ENCODE data around the gene KCNQ1. TPM values are rescaled to one million over a fixed set of nuclear protein-coding genes. Genes with fewer than 3 reads are reported as not detected.

The KCNQ1 gene
- total RNA-seq, 2 experiments from 2014 or later, result 10.7 to 10.8 TPM

DNA sequence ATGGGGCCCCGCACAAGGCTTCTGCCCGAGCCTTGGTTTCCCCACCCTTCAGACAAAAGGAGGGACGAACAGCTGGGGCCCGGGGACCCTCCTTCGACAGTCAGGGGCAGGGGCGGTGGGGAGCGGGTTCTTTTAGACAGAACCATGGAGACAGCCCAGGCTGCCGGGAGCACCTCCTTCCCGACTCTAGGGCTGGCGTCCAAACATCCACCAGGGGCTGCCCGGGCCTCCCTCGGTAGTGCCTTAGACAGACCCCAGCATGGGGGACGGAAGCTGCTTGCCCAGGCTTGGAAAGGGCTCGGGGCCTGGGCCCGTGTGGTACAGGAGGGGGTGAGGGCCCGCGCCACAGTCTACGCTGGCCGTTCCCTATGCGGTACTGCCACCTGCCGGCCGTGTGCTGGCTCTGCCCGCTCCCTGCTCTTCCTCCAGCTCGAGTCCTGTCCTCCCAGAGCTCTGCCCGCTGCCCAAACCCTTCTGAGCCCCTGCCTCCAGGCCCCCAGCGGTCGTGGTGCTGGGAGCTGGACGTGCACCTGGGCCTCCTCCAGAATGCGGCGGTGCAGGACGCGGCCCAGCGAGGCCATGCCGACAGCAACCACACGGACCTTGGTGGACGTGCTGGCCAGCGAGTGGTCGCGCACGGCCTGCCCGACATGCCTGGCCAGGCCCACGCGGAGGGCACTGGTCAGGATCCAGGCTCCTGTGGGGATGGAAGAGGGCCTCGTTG is 24.1 kb upstream of the KCNQ1 start:
- POLR2A ChIA-PET, result interaction anchor here (1.0 to 1.2 kb wide), 2 partner anchors 116 to 118 kb away, joined by 4 read pairs; no protein-coding TSS in a partner anchor
- H3K4me1 Mint-ChIP-seq (ENCODE audit: low read depth), result peaks cover 2% of the 10 kb centered on the region
- H3K4me3 Mint-ChIP-seq, result no peak overlapping the region
- CTCF ChIA-PET, result interaction anchor here (0.5 to 9.1 kb wide), 48 partner anchors 9 to 924 kb away, joined by 3 to 340 read pairs (median 5); partner anchors contain the start of genes C11orf21, CD81, KCNQ1 and TSPAN32
- no peak overlapping the region for H3K27ac Mint-ChIP-seq
- intact Hi-C loops (cut with micrococcal nuclease), result loop anchor here (1.0 to 2.0 kb wide), 4 partner anchors 20 to 254 kb away; partner anchors contain the start of gene TSSC4
- H3K36me3 Mint-ChIP-seq, result no peaks in the 10 kb centered on the region
- no peaks in the 10 kb centered on the region for H3K27me3 Mint-ChIP-seq
- peak; percentile 79 for DNase-seq
- no peaks in the 10 kb centered on the region for H3K9me3 Mint-ChIP-seq

DNA sequence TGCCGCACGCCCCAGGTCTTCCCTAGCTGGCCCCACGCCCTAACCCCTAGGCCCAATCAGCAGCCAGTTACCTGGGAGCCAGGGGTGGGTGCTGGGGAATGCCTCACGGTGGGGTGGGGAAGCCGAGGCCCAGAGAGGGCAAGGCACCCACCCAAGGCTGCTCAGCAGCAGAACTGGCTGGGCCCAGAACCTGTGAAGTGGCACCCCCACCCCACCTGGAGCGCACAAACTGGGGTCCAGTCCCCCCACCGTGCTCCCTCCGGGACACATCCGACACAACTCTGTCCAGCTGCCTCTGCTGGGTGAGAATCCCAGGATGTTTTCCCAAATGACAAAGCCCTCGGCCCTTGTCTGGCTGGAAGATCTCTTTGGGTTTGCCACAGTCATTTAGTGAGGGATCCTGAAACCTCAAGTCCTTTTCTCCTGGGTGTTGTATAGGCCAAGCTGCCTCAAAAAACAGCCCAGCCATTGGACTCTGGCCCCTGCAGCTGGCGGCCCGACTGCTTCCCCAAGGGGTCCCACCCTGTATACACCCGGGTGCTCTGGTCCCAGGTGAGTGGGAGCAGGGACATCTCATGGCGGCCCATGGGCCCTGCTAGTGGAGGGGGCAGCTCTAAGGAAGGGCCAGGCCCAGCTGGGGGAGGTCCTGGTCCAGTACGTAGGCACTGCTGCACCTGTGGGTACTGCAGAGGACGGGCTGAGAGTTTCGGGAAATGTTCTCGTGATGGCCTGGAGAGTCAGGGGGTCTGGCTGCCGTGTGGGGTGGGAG is 23.4 kb upstream of the KCNQ1 start:
- ChIA-PET POLR2A (interaction anchor here (1.0 to 1.2 kb wide), 2 partner anchors 117 to 118 kb away, joined by 4 read pairs; no protein-coding TSS in a partner anchor), CTCF (interaction anchor here (0.5 to 9.1 kb wide), 44 partner anchors 10 to 923 kb away, joined by 3 to 340 read pairs (median 5); partner anchors contain the start of genes C11orf21, CD81, KCNQ1 and TSPAN32)
- no peaks in the 10 kb centered on the region for H3K27me3 Mint-ChIP-seq
- no peak overlapping the region for H3K27ac Mint-ChIP-seq
- DNase-seq, result no peak
- no peak overlapping the region for H3K4me3 Mint-ChIP-seq
- intact Hi-C loops (cut with micrococcal nuclease), result loop anchor here (2.0 kb wide), 2 partner anchors 21 to 235 kb away; partner anchors contain the start of gene TSSC4
- no peaks in the 10 kb centered on the region for H3K36me3 Mint-ChIP-seq
- peaks cover 2% of the 10 kb centered on the region for H3K4me1 Mint-ChIP-seq (ENCODE audit: low read depth)
- H3K9me3 Mint-ChIP-seq, result no peaks in the 10 kb centered on the region

DNA sequence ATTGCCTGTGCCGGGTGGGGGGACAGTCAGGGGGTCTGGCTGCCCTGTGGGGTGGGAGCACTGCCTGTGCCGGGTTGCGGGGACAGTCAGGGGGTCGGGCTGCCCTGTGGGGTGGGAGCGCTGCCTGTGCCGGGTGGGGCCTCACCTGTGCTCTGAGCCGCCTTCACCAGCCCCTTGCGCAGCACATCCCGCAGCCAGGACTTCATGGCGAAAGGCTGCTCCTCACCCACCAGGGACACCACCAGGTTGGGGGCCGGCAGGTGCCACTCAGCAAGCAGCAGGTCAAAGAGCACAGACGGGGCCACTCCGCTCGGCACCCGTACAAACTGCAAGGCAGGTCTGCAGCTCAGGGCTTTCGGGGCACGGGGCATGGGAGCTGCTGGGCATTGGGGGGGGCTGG is 22.8 kb upstream of the KCNQ1 start:
- ChIA-PET POLR2A (no interaction called here), CTCF (interaction anchor here (1.0 to 9.1 kb wide), 8 partner anchors 19 to 256 kb away, joined by 3 to 340 read pairs (median 34); partner anchors contain the start of genes C11orf21, TSPAN32 and TSSC4)
- intact Hi-C loops (cut with micrococcal nuclease), result loop anchor here (2.0 kb wide), 2 partner anchors 21 to 235 kb away; partner anchors contain the start of gene TSSC4
- DNase-seq, result no peak
- H3K27ac Mint-ChIP-seq, result no peak overlapping the region
- H3K4me1 Mint-ChIP-seq (ENCODE audit: low read depth), result peaks cover 2% of the 10 kb centered on the region
- no peaks in the 10 kb centered on the region for H3K9me3 Mint-ChIP-seq
- no peak overlapping the region for H3K4me3 Mint-ChIP-seq
- H3K27me3 Mint-ChIP-seq, result no peaks in the 10 kb centered on the region
- no peaks in the 10 kb centered on the region for H3K36me3 Mint-ChIP-seq

DNA sequence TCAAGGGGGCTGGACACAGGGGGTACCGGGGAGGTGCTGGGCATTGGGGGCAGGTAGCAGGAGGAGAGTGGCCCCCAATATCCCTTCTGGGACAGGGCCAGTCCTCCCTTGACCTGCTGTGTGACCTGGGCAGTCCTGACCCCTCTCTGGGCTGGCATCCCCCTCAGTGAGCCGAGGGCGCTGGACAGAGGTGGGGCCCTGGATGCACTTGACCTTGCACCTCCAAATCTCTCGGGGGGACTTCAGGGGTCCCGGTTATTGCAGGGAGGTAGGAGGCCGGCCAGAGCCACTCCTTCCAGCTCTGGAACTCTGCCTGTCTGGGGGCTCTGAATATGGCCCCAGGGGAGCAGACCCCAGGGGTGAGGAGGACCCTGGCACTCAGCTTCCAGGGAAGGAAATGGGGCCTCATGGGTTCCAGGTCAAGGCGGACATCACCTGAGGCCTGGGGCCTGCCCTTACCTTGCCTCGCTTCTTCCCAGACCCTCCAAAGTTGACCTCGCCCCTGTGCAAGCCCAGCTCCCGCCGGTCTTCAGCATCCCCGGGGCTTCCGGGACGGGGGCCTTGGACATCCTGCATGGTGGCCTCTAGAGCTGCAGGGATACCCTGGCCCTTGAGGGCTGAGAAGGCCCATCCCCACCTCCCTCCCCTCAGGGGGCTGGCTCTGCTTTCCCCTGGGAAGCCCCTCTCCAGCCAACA is 22.2 kb upstream of the KCNQ1 start:
- Mint-ChIP-seq H3K27ac (no peak overlapping the region), H3K36me3 (no peaks in the 10 kb centered on the region), H3K27me3 (no peaks in the 10 kb centered on the region), H3K4me1 (ENCODE audit: low read depth) (peaks cover 2% of the 10 kb centered on the region), H3K9me3 (no peaks in the 10 kb centered on the region), H3K4me3 (no peak overlapping the region)
- intact Hi-C loops (cut with micrococcal nuclease), result no loop called here
- ChIA-PET POLR2A (no interaction called here), CTCF (interaction anchor here (0.6 to 9.1 kb wide), 7 partner anchors 97 to 256 kb away, joined by 3 to 340 read pairs (median 3); partner anchors contain the start of genes C11orf21 and TSPAN32)
- DNase-seq, result no peak

DNA sequence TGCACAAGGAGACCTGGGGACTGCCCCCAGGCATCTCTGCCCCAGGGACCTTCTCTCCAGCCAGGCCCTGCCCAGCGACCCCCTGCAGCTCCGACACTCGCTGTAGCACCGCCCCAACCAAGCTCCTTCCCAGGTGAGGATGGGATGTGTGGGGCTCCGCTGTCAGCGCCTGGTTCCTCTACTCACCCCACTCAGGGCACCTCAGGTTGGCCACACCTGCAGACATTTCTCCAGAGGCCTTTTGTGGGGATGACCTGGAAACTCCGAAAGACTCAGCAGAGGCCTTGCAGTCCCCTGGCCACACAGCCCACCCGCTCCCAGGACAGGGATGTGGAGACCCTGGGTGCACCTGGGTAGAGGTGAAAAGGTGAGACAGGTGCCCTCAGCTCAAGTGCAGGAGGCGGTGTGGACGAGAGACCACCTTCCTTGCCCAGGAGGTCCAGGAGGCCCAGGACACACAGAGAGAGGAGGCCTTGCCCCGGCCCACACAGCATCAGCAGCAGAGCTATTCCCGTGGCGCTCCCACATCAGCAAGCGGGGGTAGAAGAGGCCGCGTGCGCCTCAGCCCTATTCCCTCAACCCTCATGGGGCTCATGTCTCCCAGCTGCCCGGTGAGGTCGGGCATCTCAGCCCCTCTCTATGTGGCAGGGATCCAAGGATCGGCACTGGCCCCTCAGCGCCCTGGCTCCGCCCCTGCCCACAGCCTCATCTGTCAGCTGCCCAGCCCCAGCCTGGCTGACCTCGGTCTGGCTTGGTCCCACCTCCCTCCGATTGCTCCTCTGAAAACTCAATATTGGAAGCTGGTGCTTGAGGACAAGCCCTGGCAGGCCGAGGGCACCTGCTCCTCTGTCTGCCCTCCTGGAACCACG is 21.4 kb upstream of the KCNQ1 start:
- DNase-seq, result no peak
- POLR2A ChIA-PET, result no interaction called here
- Mint-ChIP-seq H3K4me3 (no peak overlapping the region), H3K9me3 (no peaks in the 10 kb centered on the region), H3K36me3 (no peaks in the 10 kb centered on the region), H3K4me1 (ENCODE audit: low read depth) (peaks cover 2% of the 10 kb centered on the region), H3K27ac (no peak overlapping the region), H3K27me3 (no peaks in the 10 kb centered on the region)
- CTCF ChIA-PET, result interaction anchor here (0.6 to 9.1 kb wide), 6 partner anchors 96 to 257 kb away, joined by 3 to 340 read pairs (median 22); partner anchors contain the start of genes C11orf21 and TSPAN32
- intact Hi-C loops (cut with micrococcal nuclease), result no loop called here

DNA sequence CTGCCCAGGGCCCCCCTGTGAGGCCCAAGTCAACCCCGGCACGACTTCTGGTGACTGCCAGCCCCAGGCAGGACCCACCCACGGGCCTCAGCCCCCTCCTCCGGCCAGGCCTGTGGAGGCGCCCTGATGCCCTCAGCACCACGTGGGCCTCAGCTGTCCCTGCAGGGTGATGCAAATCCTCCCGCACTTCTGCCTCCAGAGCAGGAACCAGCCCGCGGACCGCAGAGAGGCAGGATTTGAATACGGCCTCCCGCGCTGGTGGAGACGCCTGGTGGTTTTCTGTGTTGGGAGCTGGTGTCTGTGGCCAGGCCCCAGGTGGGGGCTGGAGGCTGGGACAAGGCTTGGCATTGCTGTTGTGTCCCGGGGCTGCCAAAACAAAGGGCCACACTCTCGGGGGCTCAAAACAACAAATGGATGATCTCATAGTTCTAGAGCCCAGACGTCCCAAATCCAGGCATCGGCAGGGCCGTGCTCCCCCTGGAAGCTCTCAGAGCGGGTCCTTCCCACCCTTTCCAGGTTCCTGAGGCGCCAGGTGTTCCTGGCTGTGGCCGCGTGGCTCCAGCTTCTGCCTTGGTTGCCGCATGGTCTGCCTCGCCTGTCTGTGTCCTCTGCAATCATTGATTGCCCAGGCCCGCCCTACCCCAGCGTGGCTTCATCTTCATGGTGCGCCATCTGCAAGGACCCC is 19.9 kb upstream of the KCNQ1 start:
- no peaks in the 10 kb centered on the region for H3K9me3 Mint-ChIP-seq
- intact Hi-C loops (cut with micrococcal nuclease), result no loop called here
- ChIA-PET POLR2A (no interaction called here), CTCF (interaction anchor here (1.2 to 7.3 kb wide), 2 partner anchors 108 to 120 kb away, joined by 3 to 121 read pairs; no protein-coding TSS in a partner anchor)
- H3K36me3 Mint-ChIP-seq, result no peaks in the 10 kb centered on the region
- DNase-seq, result no peak
- H3K4me3 Mint-ChIP-seq, result no peak overlapping the region
- H3K27ac Mint-ChIP-seq, result no peak overlapping the region
- no peaks in the 10 kb centered on the region for H3K27me3 Mint-ChIP-seq
- H3K4me1 Mint-ChIP-seq (ENCODE audit: low read depth), result no peaks in the 10 kb centered on the region

DNA sequence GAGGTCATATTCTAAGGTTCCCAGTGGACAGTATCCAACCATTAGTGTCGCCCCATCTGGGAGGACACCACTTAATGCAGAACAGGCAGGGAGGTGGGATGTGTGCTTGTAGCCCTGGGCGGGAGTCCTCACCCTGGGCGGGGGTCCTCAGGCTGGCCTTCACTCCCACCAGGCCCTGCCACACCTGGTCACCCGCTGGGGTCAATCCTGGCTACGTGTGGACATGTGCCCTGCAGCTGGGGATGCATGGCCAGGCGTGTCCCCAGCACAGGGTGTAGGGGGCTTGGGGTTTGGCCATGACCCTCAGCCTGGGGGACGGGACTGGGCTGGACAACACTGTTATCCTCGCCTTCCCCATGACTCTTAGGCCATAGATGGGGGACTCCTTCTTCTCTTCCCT is 19.3 kb upstream of the KCNQ1 start:
- H3K9me3 Mint-ChIP-seq, result no peaks in the 10 kb centered on the region
- no peak for DNase-seq
- CTCF ChIA-PET, result interaction anchor here (0.7 to 7.3 kb wide), 3 partner anchors 26 to 121 kb away, joined by 3 to 121 read pairs (median 3); partner anchors contain the start of gene TSSC4
- H3K27me3 Mint-ChIP-seq, result no peaks in the 10 kb centered on the region
- intact Hi-C loops (cut with micrococcal nuclease), result no loop called here
- no peaks in the 10 kb centered on the region for H3K4me1 Mint-ChIP-seq (ENCODE audit: low read depth)
- H3K4me3 Mint-ChIP-seq, result no peak overlapping the region
- no peak overlapping the region for H3K27ac Mint-ChIP-seq
- H3K36me3 Mint-ChIP-seq, result no peaks in the 10 kb centered on the region
- POLR2A ChIA-PET, result no interaction called here

DNA sequence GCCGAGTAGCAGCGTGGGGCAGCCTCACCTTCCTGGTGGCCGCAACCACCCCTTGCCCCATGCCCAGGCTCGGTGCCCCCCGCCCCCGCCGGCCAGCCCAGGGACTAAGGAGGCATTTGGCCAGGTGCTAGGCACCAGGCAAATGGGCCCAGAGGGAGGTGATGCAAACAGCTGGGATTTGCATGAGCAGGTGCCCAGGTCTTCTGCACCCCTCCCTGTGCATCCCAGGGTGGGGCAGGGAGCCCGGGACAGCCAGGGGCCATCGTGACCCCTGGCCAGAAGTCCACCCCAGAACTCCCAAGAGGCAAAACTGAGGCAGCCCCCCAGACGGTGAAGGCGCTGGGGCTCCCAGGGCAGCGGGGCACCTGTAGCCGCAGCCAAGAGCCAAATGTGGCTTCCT is 18.6 kb upstream of the KCNQ1 start:
- Mint-ChIP-seq H3K4me1 (ENCODE audit: low read depth) (no peaks in the 10 kb centered on the region), H3K27me3 (no peaks in the 10 kb centered on the region), H3K36me3 (no peaks in the 10 kb centered on the region), H3K27ac (no peak overlapping the region), H3K4me3 (no peak overlapping the region), H3K9me3 (peaks cover 2% of the 10 kb centered on the region)
- POLR2A ChIA-PET, result no interaction called here
- no peak for DNase-seq
- intact Hi-C loops (cut with micrococcal nuclease), result no loop called here
- CTCF ChIA-PET, result interaction anchor here (0.7 to 7.3 kb wide), 2 partner anchors 26 to 107 kb away, joined by 3 to 121 read pairs; partner anchors contain the start of gene TSSC4

DNA sequence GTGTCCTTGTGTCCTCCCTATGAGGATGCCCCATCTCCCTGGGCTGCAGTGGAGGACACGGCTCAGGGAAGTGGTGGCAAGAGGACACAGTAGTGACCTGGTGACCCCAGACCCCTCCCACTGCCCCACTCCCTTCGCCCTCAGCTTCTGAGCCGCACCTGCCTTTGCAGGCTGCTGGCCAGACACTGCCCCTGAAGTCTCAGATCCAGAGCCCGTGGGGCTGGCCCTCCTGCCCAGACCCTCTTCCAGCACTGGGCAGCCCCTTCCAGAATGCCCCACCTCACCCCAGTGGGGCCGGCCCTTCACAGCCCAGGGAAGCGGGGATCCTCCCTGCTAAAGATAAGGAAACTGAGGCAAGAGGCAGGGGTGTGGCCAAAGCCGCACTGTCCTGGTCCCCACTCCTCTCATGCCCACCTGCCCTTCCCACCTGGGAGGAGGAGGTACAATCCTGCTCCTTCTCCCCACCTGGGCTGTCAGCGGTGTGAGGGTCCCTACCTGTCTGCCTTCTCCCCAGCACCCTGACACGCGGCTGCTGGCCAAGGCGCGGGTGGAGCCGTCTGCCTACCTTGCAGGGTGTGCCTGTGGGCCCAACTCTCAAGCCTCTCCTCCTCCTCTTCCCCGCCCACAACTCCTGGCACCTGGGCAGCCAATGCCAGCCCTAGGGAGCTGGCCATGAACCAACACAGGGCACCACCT is 17.8 kb upstream of the KCNQ1 start:
- H3K4me1 Mint-ChIP-seq (ENCODE audit: low read depth), result no peaks in the 10 kb centered on the region
- CTCF ChIA-PET, result interaction anchor here (0.8 to 7.3 kb wide), 8 partner anchors 25 to 465 kb away, joined by 3 to 121 read pairs (median 4); partner anchors contain the start of gene TSSC4
- H3K4me3 Mint-ChIP-seq, result no peak overlapping the region
- no peaks in the 10 kb centered on the region for H3K36me3 Mint-ChIP-seq
- H3K27ac Mint-ChIP-seq, result no peak overlapping the region
- peaks cover 2% of the 10 kb centered on the region for H3K9me3 Mint-ChIP-seq
- no peaks in the 10 kb centered on the region for H3K27me3 Mint-ChIP-seq
- POLR2A ChIA-PET, result interaction anchor here (1.2 kb wide), 1 partner anchor 105 kb away, joined by 3 read pairs; no protein-coding TSS in a partner anchor
- intact Hi-C loops (cut with micrococcal nuclease), result no loop called here
- no peak for DNase-seq

All from activated CD4-positive, alpha-beta memory T cell treated with anti-CD3 and anti-CD28 coated beads for 36 hours (primary cell).